HepG2 (cell line): ENCODE data around the gene ZCCHC3. TPM values are rescaled to one million over a fixed set of nuclear protein-coding genes. Genes with fewer than 3 reads are reported as not detected.

ENCODE experiments used
- CENPT ChIP-seq: sonication (generic); formaldehyde crosslinking; IDR thresholded peaks from 2 replicates; pipeline ENCODE4 v1.8.0; 2022; ENCODE audit warnings: low read depth, mild to moderate bottlenecking, moderate library complexity, missing genetic modification reagents
- ELF3 ChIP-seq: IDR thresholded peaks from 2 replicates; pipeline ENCODE4 v1.6.1; 2016; ENCODE audit warnings: missing genetic modification reagents, missing compliant biosample characterization
- HNRNPK ChIP-seq: fragments of 200-400 bp; formaldehyde crosslinking; IDR thresholded peaks from 2 replicates; pipeline ENCODE4 v1.6.1; 2018; ENCODE audit warnings: low read length, low read depth, moderate library complexity, mild to moderate bottlenecking; ENCODE audit not compliant: poor library complexity, severe bottlenecking
- JUNB ChIP-seq: sonication (generic); formaldehyde crosslinking; IDR thresholded peaks from 2 replicates; pipeline ENCODE4 v1.8.0; 2022; ENCODE audit warnings: missing genetic modification reagents, mild to moderate bottlenecking, borderline replicate concordance
- KDM6A ChIP-seq: IDR thresholded peaks from 2 replicates; pipeline ENCODE4 v1.6.1; 2016; ENCODE audit warnings: low read depth
- KLF15 ChIP-seq: sonication (generic); formaldehyde crosslinking; IDR thresholded peaks from 2 replicates; pipeline ENCODE4 v1.8.1; 2023; ENCODE audit warnings: borderline replicate concordance, mild to moderate bottlenecking, inconsistent platforms, missing genetic modification reagents, mixed read lengths
- NFIC ChIP-seq: IDR thresholded peaks from 2 replicates; pipeline ENCODE4 v1.6.1; 2012; ENCODE audit warnings: mild to moderate bottlenecking, low read length, inconsistent platforms
- SRSF4 ChIP-seq: fragments of 200-400 bp; formaldehyde crosslinking; IDR thresholded peaks from one replicate; pipeline ENCODE4 v1.6.1; 2018; ENCODE audit warnings: mild to moderate bottlenecking, low read depth, low read length, moderate library complexity; ENCODE audit not compliant: poor library complexity, severe bottlenecking
- XRCC5 ChIP-seq: fragments of 200-400 bp; formaldehyde crosslinking; optimal IDR thresholded peaks from 2 replicates; pipeline ENCODE3; 2017; ENCODE audit warnings: mild to moderate bottlenecking, low read length
- ZFP36L1 ChIP-seq: sonication (generic); formaldehyde crosslinking; IDR thresholded peaks from 2 replicates; pipeline ENCODE4 v1.8.0; 2022; ENCODE audit warnings: mild to moderate bottlenecking, missing genetic modification reagents, moderate library complexity
- ZNF331 ChIP-seq: sonication (generic); formaldehyde crosslinking; IDR thresholded peaks from 2 replicates; pipeline ENCODE4 v1.4.0; 2020; ENCODE audit warnings: missing genetic modification reagents
- ZNF44 ChIP-seq: sonication (generic); formaldehyde crosslinking; IDR thresholded peaks from 2 replicates; pipeline ENCODE4 v1.5.1; 2020; ENCODE audit warnings: mild to moderate bottlenecking, missing genetic modification reagents
- ZNF547 ChIP-seq: sonication (generic); formaldehyde crosslinking; IDR thresholded peaks from 2 replicates; pipeline ENCODE4 v1.5.1; 2020; ENCODE audit warnings: mild to moderate bottlenecking, missing genetic modification reagents
- ZNF660 ChIP-seq: sonication (generic); formaldehyde crosslinking; IDR thresholded peaks from 2 replicates; pipeline ENCODE4 v1.5.1; 2020; ENCODE audit warnings: mild to moderate bottlenecking, low read depth, missing genetic modification reagents, borderline replicate concordance
- ZNF816 ChIP-seq: sonication (generic); formaldehyde crosslinking; IDR thresholded peaks from 2 replicates; pipeline ENCODE4 v1.8.0; 2022; ENCODE audit warnings: missing genetic modification reagents, mild to moderate bottlenecking, borderline replicate concordance
- ZNF850 ChIP-seq: sonication (generic); formaldehyde crosslinking; conservative IDR thresholded peaks from 2 replicates; pipeline ENCODE4 v1.9.0; 2021; ENCODE audit warnings: mild to moderate bottlenecking, missing genetic modification reagents
- ZNF878 ChIP-seq: sonication (generic); formaldehyde crosslinking; IDR thresholded peaks from 2 replicates; pipeline ENCODE4 v1.8.1; 2023; ENCODE audit warnings: mild to moderate bottlenecking, missing genetic modification reagents, moderate library complexity
- polyA plus RNA-seq, 8 experiments: library from polyadenylated mRNA; depleted of rRNA in 3 of 8; stranded (reverse) in 7 of 8; unstranded in 1 of 8; fragments of >200 nt; fragmentation: Illumina TruSeq in 4 of 8; extraction: Trizol in 4 of 8; gene quantifications; 2 replicates each; pipeline versions ENCODE4 v1.2.1 to v1.2.3, GENCODE V29; 2011 to 2016; ENCODE audit warnings: low read depth in 4 of 8, missing spikeins in 1 of 8, mixed read lengths in 1 of 8; ENCODE audit not compliant: insufficient read depth in 1 of 8
- total RNA-seq, 5 experiments: library from RNA; depleted of rRNA; stranded (reverse); fragments of >200 nt; fragmentation: Illumina TruSeq; extraction: Trizol; gene quantifications; 2 replicates each; pipeline ENCODE4 v1.2.3, GENCODE V29; 2016; ENCODE audit warnings: low read depth in 1 of 5
- TF ChIP-seq, protein P1 (sequence below): sonication (generic); formaldehyde crosslinking; conservative IDR thresholded peaks from 2 replicates; pipeline ENCODE4 v1.8.1; 2023; ENCODE audit warnings: missing genetic modification reagents
- TF ChIP-seq, protein P2 (sequence below): sonication (generic); formaldehyde crosslinking; IDR thresholded peaks from 2 replicates; pipeline ENCODE4 v1.4.0; 2020; ENCODE audit warnings: mild to moderate bottlenecking, missing genetic modification reagents
- TF ChIP-seq, protein P3 (sequence below): sonication (generic); formaldehyde crosslinking; conservative IDR thresholded peaks from 2 replicates; pipeline ENCODE4 v1.8.0; 2022; ENCODE audit warnings: mild to moderate bottlenecking, moderate library complexity, missing genetic modification reagents
- TF ChIP-seq, protein P4 (sequence below): IDR thresholded peaks from 2 replicates; pipeline ENCODE4 v1.6.1; 2016
- TF ChIP-seq, protein P5 (sequence below): sonication (generic); formaldehyde crosslinking; conservative IDR thresholded peaks from 2 replicates; pipeline ENCODE4 v1.4.0; 2020; ENCODE audit warnings: missing genetic modification reagents

Gene ZCCHC3
- total and polyA plus RNA-seq, 2 of the 13 experiments (the other 11 are each of a cell fraction or from before 2014, with no cell fraction given) = 46.6 to 63.0 TPM

DNA sequence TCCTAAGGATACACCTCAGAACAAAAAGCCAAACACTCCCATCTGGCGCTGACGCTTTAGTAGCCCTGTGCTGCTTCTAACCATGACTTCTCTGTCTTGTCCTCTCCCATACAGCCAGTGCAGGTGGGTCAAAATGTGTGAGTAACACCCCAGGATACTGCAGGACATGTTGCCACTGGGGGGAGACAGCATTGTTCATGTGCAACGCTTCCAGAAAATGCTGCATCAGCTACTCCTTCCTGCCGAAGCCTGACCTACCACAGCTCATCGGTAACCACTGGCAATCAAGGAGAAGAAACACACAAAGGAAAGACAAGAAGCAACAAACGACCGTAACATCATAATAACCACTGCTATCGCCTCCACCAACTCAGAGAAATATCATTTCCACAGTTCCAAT, 38.4 kb upstream of the ZCCHC3 start (continued):
- TF ChIP-seq, protein P1, sequence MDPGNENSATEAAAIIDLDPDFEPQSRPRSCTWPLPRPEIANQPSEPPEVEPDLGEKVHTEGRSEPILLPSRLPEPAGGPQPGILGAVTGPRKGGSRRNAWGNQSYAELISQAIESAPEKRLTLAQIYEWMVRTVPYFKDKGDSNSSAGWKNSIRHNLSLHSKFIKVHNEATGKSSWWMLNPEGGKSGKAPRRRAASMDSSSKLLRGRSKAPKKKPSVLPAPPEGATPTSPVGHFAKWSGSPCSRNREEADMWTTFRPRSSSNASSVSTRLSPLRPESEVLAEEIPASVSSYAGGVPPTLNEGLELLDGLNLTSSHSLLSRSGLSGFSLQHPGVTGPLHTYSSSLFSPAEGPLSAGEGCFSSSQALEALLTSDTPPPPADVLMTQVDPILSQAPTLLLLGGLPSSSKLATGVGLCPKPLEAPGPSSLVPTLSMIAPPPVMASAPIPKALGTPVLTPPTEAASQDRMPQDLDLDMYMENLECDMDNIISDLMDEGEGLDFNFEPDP (CRISPR knock-in tag) = no peak
- TF ChIP-seq ZNF44 (CRISPR knock-in tag) (no peak), ZFP36L1 (no peak), ELF3 (no peak), CENPT (CRISPR knock-in tag) (no peak), HNRNPK (no peak), KDM6A (CRISPR knock-in tag) (no peak), ZNF331 (CRISPR knock-in tag) (peak; percentile 45; the same call in 1 of the 2 replicates), NFIC (no peak), ZNF547 (CRISPR knock-in tag) (no peak), KLF15 (CRISPR knock-in tag) (no peak), ZNF816 (CRISPR knock-in tag) (no peak), SRSF4 (no peak), ZNF878 (CRISPR knock-in tag) (no peak), ZNF660 (CRISPR knock-in tag) (no peak), JUNB (no peak), XRCC5 (peak; percentile 32), ZNF850 (CRISPR knock-in tag) (no peak)
- TF ChIP-seq, protein P2, sequence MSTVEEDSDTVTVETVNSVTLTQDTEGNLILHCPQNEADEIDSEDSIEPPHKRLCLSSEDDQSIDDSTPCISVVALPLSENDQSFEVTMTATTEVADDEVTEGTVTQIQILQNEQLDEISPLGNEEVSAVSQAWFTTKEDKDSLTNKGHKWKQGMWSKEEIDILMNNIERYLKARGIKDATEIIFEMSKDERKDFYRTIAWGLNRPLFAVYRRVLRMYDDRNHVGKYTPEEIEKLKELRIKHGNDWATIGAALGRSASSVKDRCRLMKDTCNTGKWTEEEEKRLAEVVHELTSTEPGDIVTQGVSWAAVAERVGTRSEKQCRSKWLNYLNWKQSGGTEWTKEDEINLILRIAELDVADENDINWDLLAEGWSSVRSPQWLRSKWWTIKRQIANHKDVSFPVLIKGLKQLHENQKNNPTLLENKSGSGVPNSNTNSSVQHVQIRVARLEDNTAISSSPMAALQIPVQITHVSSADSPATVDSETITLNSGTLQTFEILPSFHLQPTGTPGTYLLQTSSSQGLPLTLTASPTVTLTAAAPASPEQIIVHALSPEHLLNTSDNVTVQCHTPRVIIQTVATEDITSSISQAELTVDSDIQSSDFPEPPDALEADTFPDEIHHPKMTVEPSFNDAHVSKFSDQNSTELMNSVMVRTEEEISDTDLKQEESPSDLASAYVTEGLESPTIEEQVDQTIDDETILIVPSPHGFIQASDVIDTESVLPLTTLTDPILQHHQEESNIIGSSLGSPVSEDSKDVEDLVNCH (CRISPR knock-in tag) = no peak
- TF ChIP-seq, protein P3, sequence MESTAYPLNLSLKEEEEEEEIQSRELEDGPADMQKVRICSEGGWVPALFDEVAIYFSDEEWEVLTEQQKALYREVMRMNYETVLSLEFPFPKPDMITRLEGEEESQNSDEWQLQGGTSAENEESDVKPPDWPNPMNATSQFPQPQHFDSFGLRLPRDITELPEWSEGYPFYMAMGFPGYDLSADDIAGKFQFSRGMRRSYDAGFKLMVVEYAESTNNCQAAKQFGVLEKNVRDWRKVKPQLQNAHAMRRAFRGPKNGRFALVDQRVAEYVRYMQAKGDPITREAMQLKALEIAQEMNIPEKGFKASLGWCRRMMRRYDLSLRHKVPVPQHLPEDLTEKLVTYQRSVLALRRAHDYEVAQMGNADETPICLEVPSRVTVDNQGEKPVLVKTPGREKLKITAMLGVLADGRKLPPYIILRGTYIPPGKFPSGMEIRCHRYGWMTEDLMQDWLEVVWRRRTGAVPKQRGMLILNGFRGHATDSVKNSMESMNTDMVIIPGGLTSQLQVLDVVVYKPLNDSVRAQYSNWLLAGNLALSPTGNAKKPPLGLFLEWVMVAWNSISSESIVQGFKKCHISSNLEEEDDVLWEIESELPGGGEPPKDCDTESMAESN (CRISPR knock-in tag) = no peak
- TF ChIP-seq, protein P4, sequence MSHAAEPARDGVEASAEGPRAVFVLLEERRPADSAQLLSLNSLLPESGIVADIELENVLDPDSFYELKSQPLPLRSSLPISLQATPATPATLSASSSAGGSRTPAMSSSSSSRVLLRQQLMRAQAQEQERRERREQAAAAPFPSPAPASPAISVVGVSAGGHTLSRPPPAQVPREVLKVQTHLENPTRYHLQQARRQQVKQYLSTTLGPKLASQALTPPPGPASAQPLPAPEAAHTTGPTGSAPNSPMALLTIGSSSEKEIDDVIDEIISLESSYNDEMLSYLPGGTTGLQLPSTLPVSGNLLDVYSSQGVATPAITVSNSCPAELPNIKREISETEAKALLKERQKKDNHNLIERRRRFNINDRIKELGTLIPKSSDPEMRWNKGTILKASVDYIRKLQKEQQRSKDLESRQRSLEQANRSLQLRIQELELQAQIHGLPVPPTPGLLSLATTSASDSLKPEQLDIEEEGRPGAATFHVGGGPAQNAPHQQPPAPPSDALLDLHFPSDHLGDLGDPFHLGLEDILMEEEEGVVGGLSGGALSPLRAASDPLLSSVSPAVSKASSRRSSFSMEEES (CRISPR knock-in tag) = no peak
- TF ChIP-seq, protein P5, sequence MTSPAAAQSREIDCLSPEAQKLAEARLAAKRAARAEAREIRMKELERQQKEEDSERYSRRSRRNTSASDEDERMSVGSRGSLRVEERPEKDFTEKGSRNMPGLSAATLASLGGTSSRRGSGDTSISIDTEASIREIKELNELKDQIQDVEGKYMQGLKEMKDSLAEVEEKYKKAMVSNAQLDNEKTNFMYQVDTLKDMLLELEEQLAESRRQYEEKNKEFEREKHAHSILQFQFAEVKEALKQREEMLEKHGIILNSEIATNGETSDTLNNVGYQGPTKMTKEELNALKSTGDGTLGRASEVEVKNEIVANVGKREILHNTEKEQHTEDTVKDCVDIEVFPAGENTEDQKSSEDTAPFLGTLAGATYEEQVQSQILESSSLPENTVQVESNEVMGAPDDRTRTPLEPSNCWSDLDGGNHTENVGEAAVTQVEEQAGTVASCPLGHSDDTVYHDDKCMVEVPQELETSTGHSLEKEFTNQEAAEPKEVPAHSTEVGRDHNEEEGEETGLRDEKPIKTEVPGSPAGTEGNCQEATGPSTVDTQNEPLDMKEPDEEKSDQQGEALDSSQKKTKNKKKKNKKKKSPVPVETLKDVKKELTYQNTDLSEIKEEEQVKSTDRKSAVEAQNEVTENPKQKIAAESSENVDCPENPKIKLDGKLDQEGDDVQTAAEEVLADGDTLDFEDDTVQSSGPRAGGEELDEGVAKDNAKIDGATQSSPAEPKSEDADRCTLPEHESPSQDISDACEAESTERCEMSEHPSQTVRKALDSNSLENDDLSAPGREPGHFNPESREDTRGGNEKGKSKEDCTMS (CRISPR knock-in tag) = no peak
